Lower leg skin (tissue), 3 donors: Measurements from ENCODE around the gene MTHFD1L.

Experiments
- POLR2A ChIP-seq, 2 donors: fragments of 450-650 bp; IDR thresholded peaks; one replicate each; pipeline ENCODE4 v1.6.1; 2016 to 2017; ENCODE audit warnings: antibody characterized with exemption in 2 of 2, mild to moderate bottlenecking in 1 of 2, moderate library complexity in 1 of 2
- TF ChIP-seq, protein P1 (sequence below), 3 donors: fragments of 450-650 bp; IDR thresholded peaks; one replicate each; pipeline ENCODE4 v1.5.1; 2016; ENCODE audit warnings: antibody characterized with exemption in 3 of 3, mild to moderate bottlenecking in 3 of 3, moderate library complexity in 2 of 3

DNA sequence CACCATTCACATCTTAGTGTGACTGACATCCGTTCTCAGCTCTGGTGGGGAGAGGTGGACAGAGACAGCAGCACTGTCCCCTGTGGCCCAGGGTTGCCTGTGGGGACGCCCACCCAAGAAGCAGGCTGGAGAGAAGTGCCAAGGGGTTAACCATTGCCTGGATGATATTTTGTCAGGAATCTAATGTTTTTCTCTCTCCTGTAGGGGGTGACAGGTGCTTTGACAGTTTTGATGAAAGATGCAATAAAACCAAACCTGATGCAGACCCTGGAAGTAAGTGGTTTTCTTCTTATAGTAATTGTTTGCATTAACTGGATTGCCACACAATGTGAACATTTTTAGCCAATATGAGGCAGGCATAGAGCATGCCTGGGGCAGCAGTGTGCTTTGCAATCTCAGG lies 99.3 kb downstream of the MTHFD1L start:
- TF ChIP-seq, protein P1, sequence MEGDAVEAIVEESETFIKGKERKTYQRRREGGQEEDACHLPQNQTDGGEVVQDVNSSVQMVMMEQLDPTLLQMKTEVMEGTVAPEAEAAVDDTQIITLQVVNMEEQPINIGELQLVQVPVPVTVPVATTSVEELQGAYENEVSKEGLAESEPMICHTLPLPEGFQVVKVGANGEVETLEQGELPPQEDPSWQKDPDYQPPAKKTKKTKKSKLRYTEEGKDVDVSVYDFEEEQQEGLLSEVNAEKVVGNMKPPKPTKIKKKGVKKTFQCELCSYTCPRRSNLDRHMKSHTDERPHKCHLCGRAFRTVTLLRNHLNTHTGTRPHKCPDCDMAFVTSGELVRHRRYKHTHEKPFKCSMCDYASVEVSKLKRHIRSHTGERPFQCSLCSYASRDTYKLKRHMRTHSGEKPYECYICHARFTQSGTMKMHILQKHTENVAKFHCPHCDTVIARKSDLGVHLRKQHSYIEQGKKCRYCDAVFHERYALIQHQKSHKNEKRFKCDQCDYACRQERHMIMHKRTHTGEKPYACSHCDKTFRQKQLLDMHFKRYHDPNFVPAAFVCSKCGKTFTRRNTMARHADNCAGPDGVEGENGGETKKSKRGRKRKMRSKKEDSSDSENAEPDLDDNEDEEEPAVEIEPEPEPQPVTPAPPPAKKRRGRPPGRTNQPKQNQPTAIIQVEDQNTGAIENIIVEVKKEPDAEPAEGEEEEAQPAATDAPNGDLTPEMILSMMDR (IDR thresholded peaks at IDR 0.05), result no peak
- no peak for TF ChIP-seq POLR2A (IDR thresholded peaks at IDR 0.05)
